Measurements from ENCODE around the gene GLI1. TPM values are rescaled to one million over a fixed set of nuclear protein-coding genes. Genes with fewer than 3 reads are reported as not detected.

The GLI1 gene
- total RNA-seq, 1 donor from 2014 or later = 0.72 TPM

DNA sequence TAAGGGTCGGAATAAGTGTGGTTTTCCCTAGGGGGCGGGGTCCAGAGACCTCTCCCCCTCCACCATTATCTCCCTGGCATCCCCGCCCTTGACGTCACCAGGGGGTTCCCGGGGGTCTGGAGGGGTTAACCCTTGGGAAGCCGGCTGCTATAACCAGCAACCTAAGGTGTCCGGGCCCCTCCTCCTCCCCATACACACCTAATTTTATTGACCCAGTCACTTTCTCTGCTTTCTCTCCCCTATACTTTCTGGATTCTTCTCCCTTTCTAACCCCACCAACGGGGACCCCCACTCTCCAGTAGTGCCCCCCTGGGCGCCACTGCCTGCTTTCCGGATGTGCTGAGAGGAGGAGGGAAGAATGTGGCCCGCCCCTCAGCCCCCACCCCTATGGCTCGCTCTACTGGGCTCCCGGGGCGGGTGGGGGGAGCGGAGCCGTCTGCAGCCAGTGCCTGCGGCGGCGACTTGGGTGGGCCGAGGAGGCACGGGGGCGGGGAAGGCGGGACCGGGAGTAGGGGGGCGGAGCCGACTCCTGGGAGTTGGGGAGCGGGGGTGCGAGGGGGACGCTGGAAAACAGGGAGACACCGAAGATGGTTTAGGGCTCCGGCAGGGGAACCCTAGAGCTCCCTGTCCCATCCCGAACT lies 1.8 kb downstream of the GLI1 start:
- ATAC-seq = no peak

DNA sequence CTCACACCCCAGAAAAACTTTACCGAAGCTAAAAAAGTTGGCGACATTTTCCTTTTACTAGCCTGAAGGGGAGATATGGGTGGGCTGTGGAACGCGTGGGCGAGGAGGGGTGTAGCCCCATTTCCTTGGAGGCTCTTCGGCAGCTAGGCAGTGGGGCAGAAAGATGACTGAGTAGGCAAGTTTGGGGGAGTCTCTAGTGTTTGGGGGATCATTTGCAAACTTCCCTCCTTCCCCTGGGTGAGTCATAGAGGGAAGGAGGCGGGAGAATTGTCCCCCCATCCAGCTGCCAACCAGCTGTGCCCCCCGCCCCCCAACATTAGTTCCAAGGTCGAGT lies 2.3 kb downstream of the GLI1 start:
- no peak for ATAC-seq

DNA sequence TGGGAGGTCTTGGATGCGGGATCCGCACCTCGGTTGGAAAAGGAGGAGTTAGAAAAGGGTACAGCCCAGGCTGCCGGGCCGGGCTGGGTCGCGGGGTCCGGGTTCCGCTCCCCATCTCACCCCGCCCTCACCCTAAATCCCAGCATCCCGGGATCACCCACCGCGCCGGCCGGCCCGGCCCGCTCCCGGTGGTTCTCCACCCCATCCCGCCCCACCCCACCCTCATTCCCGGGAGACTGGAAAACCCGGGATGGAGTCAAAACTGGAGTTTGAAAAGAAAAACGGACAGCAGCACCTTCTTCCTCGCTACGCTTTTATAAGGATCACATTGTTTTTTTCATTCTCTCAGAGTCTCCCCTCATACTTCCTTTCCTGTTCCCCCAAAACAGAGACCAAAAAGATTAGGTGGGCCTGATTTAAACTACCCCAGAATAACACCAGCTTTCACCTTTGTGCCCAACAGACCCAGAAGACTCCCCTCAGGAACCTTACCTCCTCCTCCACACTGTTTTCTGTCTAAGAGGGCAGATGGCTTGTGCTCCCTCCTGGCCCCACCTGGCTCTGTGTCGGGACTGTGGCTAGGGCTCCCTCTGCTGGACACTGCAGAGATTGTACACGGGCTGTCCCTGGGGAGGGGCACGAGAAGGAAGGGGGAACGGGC lies 2.8 kb downstream of the GLI1 start:
- ATAC-seq = peak; percentile 82

DNA sequence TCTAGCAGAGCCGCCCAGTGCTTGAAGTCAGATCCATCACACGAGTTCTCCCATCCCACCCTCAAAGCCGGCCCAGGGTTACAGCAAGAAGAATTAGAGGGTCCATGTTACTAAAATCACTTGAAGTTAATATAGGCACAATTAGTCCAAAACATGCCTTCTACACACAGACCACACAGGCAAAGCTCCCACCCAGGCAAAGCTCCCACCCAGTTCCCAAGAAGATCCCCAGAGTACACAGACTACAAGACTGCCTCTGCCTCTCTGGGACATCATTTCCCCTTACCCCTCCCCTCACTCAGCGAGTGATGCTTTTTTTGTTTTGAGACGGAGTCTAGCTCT lies 3.3 kb downstream of the GLI1 start:
- ATAC-seq = no peak

DNA sequence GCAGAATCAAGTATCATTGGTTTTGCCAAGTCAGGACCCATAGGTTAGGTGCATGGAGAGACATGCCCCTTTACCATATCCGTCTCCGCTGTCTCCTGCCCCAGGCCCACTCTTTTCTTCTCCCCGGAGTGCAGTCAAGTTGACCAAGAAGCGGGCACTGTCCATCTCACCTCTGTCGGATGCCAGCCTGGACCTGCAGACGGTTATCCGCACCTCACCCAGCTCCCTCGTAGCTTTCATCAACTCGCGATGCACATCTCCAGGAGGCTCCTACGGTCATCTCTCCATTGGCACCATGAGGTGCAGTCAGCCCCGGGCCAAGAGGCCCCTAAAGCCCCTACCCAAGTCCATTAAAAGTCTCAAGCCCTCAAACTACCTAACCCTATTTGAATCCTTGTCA lies 5.0 kb downstream of the GLI1 start:
- no peak for ATAC-seq

DNA sequence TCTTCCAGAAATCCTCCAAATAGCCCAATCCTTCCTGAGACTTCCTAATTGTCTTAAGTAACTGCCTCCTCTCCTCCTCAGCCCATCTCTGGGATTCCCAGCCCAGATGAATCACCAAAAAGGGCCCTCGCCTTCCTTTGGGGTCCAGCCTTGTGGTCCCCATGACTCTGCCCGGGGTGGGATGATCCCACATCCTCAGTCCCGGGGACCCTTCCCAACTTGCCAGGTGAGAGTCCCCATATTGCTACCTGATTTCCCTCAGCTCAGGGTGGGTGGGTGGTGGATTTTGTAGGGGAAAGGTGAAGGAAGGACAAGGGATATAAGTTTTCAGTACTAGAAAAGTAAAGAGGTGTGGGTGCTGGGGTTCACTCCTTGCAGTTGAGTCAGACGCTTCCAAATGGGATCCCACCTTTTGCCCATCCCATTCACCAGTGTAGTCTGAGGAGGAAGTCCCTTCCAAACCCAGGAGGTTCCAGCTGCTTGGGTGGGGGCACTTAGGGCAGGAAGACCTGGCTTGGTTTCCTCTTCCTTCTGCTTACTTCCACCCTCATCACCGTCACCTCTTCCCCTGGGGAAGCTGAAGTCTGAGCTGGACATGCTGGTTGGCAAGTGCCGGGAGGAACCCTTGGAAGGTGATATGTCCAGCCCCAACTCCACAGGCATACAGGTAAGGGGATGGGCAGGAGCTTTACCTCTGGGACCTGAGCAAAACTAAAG lies 5.6 kb downstream of the GLI1 start:
- ATAC-seq = no peak

DNA sequence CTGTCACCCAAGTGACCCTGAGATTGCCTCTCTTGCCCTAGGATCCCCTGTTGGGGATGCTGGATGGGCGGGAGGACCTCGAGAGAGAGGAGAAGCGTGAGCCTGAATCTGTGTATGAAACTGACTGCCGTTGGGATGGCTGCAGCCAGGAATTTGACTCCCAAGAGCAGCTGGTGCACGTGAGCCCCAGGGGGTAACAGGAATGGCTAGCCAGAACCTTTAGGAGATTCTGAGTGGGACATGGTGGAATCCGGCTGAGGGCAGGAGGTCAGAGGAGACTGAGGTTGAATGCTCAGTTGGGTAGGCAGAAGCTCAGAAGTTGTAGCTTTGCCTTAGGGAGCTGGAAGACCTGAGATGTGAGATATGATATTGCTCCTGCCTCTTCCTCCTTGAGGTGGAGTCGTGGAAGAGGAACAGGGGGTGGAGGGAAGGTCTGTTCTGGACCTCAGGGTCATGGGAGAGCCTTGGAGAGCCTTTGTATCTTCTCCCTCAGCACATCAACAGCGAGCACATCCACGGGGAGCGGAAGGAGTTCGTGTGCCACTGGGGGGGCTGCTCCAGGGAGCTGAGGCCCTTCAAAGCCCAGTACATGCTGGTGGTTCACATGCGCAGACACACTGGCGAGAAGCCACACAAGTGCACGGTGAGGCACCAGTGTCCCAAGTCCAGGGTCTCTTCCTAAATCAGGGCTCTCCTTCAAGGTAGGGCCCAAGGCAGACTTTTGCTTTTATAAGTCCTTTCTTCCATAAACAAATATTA lies 6.3 kb downstream of the GLI1 start:
- ATAC-seq = no peak

DNA sequence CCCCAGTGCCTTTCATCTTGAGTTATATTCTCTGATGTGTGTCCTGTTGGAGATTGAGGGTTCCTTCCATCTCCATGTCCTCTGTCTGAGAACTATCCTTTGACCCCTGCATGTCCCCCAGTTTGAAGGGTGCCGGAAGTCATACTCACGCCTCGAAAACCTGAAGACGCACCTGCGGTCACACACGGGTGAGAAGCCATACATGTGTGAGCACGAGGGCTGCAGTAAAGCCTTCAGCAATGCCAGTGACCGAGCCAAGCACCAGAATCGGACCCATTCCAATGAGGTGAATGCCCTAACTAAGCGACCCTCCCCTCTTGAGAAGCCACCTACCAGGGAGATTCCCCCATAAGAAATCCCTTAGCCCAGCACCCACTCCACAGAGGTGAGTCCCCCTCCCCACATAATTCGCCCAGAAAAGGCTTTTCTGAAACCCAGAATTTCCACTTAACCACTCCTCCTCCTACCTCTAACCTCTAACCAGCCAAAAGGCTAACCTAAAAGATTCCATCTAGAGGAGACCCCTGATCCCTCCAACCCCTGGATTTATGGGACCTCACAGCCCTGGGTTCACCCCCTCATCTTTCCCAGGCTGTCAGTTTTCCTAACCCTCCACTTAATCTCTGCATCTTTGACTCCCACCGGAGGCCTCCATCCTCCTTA lies 7.8 kb downstream of the GLI1 start:
- ATAC-seq = no peak

DNA sequence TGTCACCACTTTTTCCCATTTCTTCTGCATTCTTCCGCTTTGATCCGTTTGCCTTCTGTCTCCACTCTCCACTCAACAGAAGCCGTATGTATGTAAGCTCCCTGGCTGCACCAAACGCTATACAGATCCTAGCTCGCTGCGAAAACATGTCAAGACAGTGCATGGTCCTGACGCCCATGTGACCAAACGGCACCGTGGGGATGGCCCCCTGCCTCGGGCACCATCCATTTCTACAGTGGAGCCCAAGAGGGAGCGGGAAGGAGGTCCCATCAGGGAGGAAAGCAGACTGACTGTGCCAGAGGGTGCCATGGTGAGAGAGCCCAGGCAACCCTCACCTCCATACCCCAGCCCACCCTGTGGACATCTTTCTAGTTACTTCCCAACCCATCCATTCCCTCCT lies 8.3 kb downstream of the GLI1 start:
- ATAC-seq = no peak

DNA sequence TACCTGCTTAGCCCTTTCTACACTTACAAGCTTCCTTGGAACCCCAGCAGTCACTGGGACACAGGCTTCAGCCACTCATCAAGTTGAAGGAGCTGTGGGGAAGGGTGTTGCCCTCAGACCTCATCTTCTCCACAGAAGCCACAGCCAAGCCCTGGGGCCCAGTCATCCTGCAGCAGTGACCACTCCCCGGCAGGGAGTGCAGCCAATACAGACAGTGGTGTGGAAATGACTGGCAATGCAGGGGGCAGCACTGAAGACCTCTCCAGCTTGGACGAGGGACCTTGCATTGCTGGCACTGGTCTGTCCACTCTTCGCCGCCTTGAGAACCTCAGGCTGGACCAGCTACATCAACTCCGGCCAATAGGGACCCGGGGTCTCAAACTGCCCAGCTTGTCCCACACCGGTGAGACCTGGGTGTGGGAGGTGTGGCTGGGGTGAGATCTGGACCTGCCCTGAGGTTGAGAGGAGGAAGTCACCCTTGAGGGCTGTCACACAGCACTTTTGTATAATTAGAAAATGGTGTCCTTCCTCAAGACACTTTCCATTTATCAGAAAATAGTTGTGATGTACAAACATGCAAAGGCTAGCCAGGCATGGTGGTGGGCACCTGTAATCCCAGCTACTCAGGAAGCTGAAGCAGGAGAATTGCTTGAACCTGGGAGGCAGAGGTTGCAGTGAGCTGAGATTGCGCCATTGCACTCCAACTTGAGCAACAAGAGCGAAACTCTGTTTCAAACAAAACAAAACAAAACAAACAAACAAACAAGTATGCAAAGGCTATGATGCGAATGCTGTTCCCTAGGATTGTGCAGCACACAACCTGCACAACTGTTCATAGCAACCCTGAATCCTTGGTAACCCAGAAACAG lies 9.9 kb downstream of the GLI1 start:
- ATAC-seq = no peak

DNA sequence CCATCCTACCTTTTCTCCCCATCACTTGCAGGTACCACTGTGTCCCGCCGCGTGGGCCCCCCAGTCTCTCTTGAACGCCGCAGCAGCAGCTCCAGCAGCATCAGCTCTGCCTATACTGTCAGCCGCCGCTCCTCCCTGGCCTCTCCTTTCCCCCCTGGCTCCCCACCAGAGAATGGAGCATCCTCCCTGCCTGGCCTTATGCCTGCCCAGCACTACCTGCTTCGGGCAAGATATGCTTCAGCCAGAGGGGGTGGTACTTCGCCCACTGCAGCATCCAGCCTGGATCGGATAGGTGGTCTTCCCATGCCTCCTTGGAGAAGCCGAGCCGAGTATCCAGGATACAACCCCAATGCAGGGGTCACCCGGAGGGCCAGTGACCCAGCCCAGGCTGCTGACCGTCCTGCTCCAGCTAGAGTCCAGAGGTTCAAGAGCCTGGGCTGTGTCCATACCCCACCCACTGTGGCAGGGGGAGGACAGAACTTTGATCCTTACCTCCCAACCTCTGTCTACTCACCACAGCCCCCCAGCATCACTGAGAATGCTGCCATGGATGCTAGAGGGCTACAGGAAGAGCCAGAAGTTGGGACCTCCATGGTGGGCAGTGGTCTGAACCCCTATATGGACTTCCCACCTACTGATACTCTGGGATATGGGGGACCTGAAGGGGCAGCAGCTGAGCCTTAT lies 10.8 kb downstream of the GLI1 start:
- ATAC-seq = no peak

DNA sequence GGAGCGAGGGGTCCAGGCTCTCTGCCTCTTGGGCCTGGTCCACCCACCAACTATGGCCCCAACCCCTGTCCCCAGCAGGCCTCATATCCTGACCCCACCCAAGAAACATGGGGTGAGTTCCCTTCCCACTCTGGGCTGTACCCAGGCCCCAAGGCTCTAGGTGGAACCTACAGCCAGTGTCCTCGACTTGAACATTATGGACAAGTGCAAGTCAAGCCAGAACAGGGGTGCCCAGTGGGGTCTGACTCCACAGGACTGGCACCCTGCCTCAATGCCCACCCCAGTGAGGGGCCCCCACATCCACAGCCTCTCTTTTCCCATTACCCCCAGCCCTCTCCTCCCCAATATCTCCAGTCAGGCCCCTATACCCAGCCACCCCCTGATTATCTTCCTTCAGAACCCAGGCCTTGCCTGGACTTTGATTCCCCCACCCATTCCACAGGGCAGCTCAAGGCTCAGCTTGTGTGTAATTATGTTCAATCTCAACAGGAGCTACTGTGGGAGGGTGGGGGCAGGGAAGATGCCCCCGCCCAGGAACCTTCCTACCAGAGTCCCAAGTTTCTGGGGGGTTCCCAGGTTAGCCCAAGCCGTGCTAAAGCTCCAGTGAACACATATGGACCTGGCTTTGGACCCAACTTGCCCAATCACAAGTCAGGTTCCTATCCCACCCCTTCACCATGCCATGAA lies 11.5 kb downstream of the GLI1 start:
- ATAC-seq = no peak

DNA sequence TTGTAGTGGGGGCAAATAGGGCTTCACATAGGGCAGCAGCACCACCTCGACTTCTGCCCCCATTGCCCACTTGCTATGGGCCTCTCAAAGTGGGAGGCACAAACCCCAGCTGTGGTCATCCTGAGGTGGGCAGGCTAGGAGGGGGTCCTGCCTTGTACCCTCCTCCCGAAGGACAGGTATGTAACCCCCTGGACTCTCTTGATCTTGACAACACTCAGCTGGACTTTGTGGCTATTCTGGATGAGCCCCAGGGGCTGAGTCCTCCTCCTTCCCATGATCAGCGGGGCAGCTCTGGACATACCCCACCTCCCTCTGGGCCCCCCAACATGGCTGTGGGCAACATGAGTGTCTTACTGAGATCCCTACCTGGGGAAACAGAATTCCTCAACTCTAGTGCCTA lies 12.1 kb downstream of the GLI1 start:
- no peak for ATAC-seq

DNA sequence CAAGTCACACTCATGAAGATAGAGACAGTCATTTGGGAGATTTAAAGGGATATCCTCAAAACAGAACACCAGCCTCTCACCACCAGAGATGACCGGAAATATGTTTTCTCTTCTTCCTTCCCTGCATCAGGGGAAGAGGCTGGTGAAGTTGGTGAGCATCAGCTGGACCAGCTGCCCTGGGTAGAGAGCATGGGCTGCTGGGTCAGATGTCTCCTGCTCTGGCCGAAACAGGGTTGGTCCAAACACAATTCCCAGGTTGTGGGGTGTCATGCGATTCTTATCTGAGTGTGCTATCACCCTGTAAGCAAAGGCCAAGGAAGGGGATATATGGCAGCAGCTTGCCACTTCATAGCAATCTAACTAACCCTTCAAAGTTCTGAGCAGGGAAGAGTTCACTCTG lies 12.8 kb downstream of the GLI1 start:
- ATAC-seq = no peak

DNA sequence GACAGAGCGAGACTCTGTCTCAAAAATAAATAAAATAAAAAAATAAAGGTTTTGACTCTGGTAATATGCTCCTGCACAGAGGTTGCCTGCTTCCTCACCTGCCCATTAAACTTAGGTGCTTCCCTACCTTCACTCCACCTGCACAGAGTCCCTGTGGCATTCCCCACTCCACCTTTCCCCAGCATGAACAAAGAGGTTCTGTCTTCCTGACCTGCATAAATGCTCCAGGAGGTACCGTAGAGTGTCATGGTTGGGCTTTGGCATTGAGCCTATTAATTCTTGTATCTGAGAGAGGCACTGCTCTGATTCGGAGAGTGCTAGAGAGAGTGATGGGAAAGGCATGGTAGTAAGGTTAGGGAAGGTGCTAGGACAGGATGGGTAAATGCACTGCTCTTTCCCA lies 13.8 kb downstream of the GLI1 start:
- no peak for ATAC-seq

DNA sequence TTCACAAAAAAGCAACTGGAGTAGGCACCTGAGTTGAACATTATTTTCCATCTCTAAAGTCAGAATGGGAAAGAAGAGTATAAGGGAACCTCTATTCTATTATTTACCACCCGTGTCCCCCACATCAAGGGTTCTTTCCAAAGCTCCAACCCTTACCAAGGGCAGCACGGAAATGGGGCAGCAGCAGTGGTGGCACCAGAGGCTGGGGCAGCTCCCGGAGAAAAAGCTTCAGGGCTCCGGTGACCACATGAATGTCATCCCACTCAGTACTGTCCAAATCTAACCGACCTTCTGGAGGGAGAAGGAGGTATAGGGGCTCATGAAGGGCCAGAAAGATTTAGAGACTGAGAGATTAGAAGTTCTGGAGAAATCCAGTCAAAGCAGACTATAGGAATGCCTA lies 14.3 kb downstream of the GLI1 start:
- no peak for ATAC-seq

DNA sequence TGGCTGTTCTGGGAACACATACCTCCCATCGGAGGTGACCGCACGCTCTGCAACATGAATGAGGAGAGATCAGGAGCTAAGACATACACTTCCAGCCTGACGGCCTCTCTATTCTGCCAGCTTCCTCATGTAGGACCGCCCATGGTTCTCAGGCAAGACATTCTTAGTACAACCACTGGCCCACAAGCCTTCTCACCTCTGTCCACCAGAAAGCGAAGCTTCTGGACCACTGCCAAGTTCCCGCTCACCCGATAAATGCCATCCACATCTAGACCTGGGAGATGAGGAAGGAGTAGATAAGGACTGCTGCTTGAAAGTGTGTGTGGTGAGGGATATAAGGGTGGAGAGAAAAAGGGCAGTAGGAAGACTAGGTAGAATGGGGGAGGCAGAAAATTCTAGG lies 14.8 kb downstream of the GLI1 start:
- no peak for ATAC-seq

DNA sequence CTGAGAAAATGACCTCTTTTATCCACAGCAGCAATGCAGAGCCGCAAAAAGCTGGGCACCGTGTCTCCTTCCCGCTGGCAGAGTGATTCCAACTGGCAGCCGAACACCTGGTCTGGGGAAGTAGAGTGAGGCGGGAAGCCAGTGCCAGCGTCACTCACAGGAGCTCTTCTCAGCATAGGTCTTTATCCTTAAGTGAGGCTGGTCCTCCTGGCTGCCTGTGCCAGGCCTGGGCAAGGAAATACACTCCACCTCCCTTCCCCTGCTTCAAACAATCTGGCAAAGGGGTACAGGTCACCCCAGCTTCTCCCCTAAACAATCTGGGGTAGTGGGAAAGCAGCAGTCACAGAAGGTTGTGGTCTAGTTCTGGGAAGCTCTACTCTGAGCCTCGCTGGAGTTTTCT lies 15.3 kb downstream of the GLI1 start:
- ATAC-seq = no peak

DNA sequence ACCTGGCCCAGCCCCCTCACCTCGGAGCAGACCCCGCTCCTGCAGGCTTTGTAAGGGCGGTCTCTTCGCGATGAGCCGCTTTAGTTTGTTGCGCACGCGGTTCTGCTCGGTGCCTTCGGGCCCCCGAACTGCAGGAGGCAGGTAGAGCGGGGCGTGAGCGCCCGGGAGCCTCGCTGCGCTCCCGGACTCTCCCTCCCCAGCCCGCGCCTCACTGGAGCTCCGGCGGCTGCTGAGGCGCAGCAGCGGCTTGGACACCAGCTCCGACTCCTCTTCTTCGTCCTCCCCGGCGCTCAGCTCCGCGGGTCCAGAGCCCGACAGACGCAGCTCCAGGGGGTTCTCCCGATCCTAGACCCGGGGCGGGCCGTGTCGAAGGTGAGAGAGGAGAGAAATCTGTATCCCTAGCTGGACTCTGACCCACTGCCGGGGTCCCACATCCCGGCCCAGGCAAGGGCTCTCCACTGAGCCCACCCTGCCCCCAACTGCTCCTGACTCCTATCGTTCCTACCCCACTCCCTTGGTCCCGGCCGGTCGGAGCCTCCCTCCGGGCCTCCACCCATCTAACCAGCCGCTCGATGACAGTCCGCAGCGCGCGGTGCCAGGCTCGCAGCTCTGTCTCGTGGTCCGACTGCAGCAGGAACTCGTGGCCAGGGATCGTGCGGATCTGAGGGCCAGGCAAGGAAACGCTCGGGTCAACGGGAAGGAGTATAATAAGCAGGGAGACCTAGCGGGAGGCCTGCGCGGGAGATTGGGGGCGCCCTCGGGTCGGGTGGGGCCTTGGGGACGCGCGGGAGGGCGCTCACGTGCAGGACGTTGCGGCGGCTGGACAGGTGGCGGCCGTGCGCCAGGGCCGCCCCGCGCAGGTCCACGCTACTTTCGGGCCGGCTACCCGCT lies 15.9 kb downstream of the GLI1 start:
- ATAC-seq = no peak
